Activated CD4-positive, alpha-beta T cell treated with anti-CD3 and anti-CD28 coated beads, Interleukin-2, Interleukin-4, amounts not matched to agents 100 ng/mL and 50 ng/mL, durations not matched to agents 16 hours and 8 hours (primary cell): ENCODE data around the gene CCDC80.
A peak's percentile ranks its signal among the peaks of the same experiment; 100 is the strongest.
"Not testable (repeated sequence)": the region's sequence is repeated elsewhere in the genome, so short reads cannot be mapped to it uniquely, and the experiment has no call there.

Experiments used
- DNase-seq: peaks from one replicate; pipeline ENCODE4 v3.0.0-alpha.2; 2020; ENCODE audit warnings: low spot score

CCDC80 gene

GRCh38 chr3:112583105-112583504, 57.8 kb downstream of the CCDC80 start:
- DNase-seq = no peak

GRCh38 chr3:112582244-112582874, 58.6 kb downstream of the CCDC80 start:
- peak; percentile 48 for DNase-seq

GRCh38 chr3:112579697-112580096, 61.2 kb downstream of the CCDC80 start:
- no peak for DNase-seq

- no peak for DNase-seq
Observed at GRCh38 chr3:112579232-112579631, 61.7 kb downstream of the CCDC80 start.

GRCh38 chr3:112572701-112573100, 68.2 kb downstream of the CCDC80 start:
- DNase-seq = no peak

GRCh38 chr3:112569265-112569664, 71.7 kb downstream of the CCDC80 start:
- no peak for DNase-seq

GRCh38 chr3:112568642-112569041, 72.3 kb downstream of the CCDC80 start:
- DNase-seq = no peak

GRCh38 chr3:112564940-112565305, 76.0 kb downstream of the CCDC80 start:
- DNase-seq = no peak

GRCh38 chr3:112564247-112564939, 76.5 kb downstream of the CCDC80 start:
- not testable (repeated sequence) for DNase-seq

GRCh38 chr3:112561734-112562529, 79.0 kb downstream of the CCDC80 start, which contains the start of the genes ATG3 and SLC35A5:
ATG3 (minus strand) TSS chr3:112561962; CDS start chr3:112561528, 434 bp downstream.
SLC35A5 (plus strand) TSS chr3:112562045; CDS start chr3:112563404, 1,359 bp downstream.
- peak; percentile 98 for DNase-seq

- no peak for DNase-seq
Observed at GRCh38 chr3:112561484-112561733, 79.5 kb downstream of the CCDC80 start.

- DNase-seq = peak; percentile 78
Observed at GRCh38 chr3:112560721-112561483, 80.0 kb downstream of the CCDC80 start.

- DNase-seq = no peak
Observed at GRCh38 chr3:112560307-112560706, 80.6 kb downstream of the CCDC80 start.

GRCh38 chr3:112557976-112558375, 83.0 kb downstream of the CCDC80 start:
- DNase-seq = no peak

GRCh38 chr3:112555535-112556170, 85.3 kb downstream of the CCDC80 start:
- no peak for DNase-seq

GRCh38 chr3:112550859-112551258, 90.1 kb downstream of the CCDC80 start:
- no peak for DNase-seq
